ENCODE results near the gene TRABD. TPM values are rescaled to one million over a fixed set of nuclear protein-coding genes. Genes with fewer than 3 reads are reported as not detected.

Gene TRABD
- total RNA-seq, 1 experiment from 2014 or later, result 33.5 TPM

- H3K9me3 ChIP-seq, result no peaks in the 10 kb centered on the region
- no peak overlapping the region for H3K27ac Mint-ChIP-seq (ENCODE audit: unreplicated experiment)
- H3K4me1 Mint-ChIP-seq (ENCODE audit: low read depth, unreplicated experiment), result no peaks in the 10 kb centered on the region
- no peak overlapping the region for H3K4me3 ChIP-seq (ENCODE audit: low read depth, low read length)
- no peaks in the 10 kb centered on the region for H3K36me3 ChIP-seq (ENCODE audit: control insufficient read depth, insufficient read depth, low read length)
- H3K9me3 Mint-ChIP-seq (ENCODE audit: unreplicated experiment), result no peaks in the 10 kb centered on the region
- ChIA-PET POLR2A (interaction anchor here (0.6 kb wide), 1 partner anchor 72 kb away, joined by 3 read pairs; no protein-coding TSS in a partner anchor), CTCF (no interaction called here)
- no peak overlapping the region for H3K4me3 Mint-ChIP-seq (ENCODE audit: unreplicated experiment)
- TF ChIP-seq CTCF (IDR thresholded peaks at IDR 0.05; ENCODE audit: insufficient read depth in 1 of 2, low read depth in 1 of 2, low read length in 1 of 2, severe bottlenecking in 1 of 2, unreplicated experiment in 1 of 2), result no peak
- no peak for DNase-seq
- H3K4me1 ChIP-seq, result no peaks in the 10 kb centered on the region
- no peaks in the 10 kb centered on the region for H3K36me3 Mint-ChIP-seq (ENCODE audit: insufficient read depth, unreplicated experiment)
- BruUV-seq (replicated peaks), result no TSS peak
- H3K27me3 Mint-ChIP-seq (ENCODE audit: insufficient read depth, unreplicated experiment), result peaks cover 5% of the 10 kb centered on the region
- intact Hi-C loops (cut with micrococcal nuclease; ENCODE audit: unreplicated experiment), result no loop called here
- no peaks in the 10 kb centered on the region; the same call in 1 of the 2 replicates for H3K27me3 ChIP-seq (replicated peaks; ENCODE audit: control insufficient read depth, insufficient read depth, low read length)
These were observed 27.9 kb upstream of the TRABD start for GRCh38 chr22:50157709-50158375.

GRCh38 chr22:50160947-50161346, 24.8 kb upstream of the TRABD start:
- H3K27ac Mint-ChIP-seq (ENCODE audit: unreplicated experiment), result no peak overlapping the region

More at GRCh38 chr22:50160947-50161346, 24.8 kb upstream of the TRABD start:
- H3K9me3 ChIP-seq, result no peaks in the 10 kb centered on the region
- Mint-ChIP-seq H3K4me1 (ENCODE audit: low read depth, unreplicated experiment) (no peaks in the 10 kb centered on the region), H3K4me3 (ENCODE audit: unreplicated experiment) (no peak overlapping the region), H3K27me3 (ENCODE audit: insufficient read depth, unreplicated experiment) (peaks cover 5% of the 10 kb centered on the region), H3K36me3 (ENCODE audit: insufficient read depth, unreplicated experiment) (no peaks in the 10 kb centered on the region), H3K9me3 (ENCODE audit: unreplicated experiment) (no peaks in the 10 kb centered on the region)
- no peaks in the 10 kb centered on the region; the same call in 1 of the 2 replicates for H3K27me3 ChIP-seq (replicated peaks; ENCODE audit: control insufficient read depth, insufficient read depth, low read length)
- intact Hi-C loops (cut with micrococcal nuclease; ENCODE audit: unreplicated experiment), result no loop called here
- DNase-seq, result no peak
- ChIA-PET CTCF (no interaction called here), POLR2A (no interaction called here)
- H3K4me3 ChIP-seq (ENCODE audit: low read depth, low read length), result no peak overlapping the region
- no peaks in the 10 kb centered on the region for H3K36me3 ChIP-seq (ENCODE audit: control insufficient read depth, insufficient read depth, low read length)
- TF ChIP-seq CTCF (IDR thresholded peaks at IDR 0.05; ENCODE audit: insufficient read depth in 1 of 2, low read depth in 1 of 2, low read length in 1 of 2, severe bottlenecking in 1 of 2, unreplicated experiment in 1 of 2), result no peak
- BruUV-seq (replicated peaks), result no TSS peak
- no peaks in the 10 kb centered on the region for H3K4me1 ChIP-seq
